Ovary (tissue), 9 donors: Measurements from ENCODE around the gene AIPL1. TPM values are rescaled to one million over a fixed set of nuclear protein-coding genes. Genes with fewer than 3 reads are reported as not detected.

Experiments
- DNase-seq, 5 donors: peaks; one replicate each; pipeline ENCODE4 v3.0.0-alpha.2; 2019 to 2020
- H3K27ac ChIP-seq, 2 donors: fragments of 200-600 bp; one replicate each; pipeline versions ENCODE4 v1.5.1 to v1.8.0; 2019 to 2022
- H3K27me3 ChIP-seq: fragments of 200-600 bp; one replicate; pipeline ENCODE4 v1.8.0; 2022
- H3K36me3 ChIP-seq: fragments of 200-600 bp; sonication (generic); one replicate; pipeline ENCODE4 v1.5.1; 2019
- H3K4me1 ChIP-seq: one replicate; pipeline ENCODE4 v1.8.1; 2013; ENCODE audit warnings: mild to moderate bottlenecking, moderate library complexity; ENCODE audit not compliant: insufficient read depth
- H3K4me3 ChIP-seq: fragments of 200-600 bp; sonication (generic); one replicate; pipeline ENCODE4 v1.5.1; 2017
- H3K9me3 ChIP-seq, 2 donors: fragments of 200-600 bp in 1 of 2; sonication (generic) in 1 of 2; one replicate each; pipeline versions ENCODE4 v1.5.1 to v1.8.1; 2013 to 2019; ENCODE audit warnings: mild to moderate bottlenecking in 1 of 2, moderate library complexity in 1 of 2
- EP300 ChIP-seq: sonication (generic); formaldehyde crosslinking; IDR thresholded peaks from one replicate; pipeline ENCODE4 v1.6.1; 2017; ENCODE audit warnings: antibody characterized with exemption
- POLR2A ChIP-seq: fragments of 450-650 bp; IDR thresholded peaks from one replicate; pipeline ENCODE4 v1.6.1; 2017; ENCODE audit warnings: antibody characterized with exemption, mild to moderate bottlenecking, moderate library complexity
- whole genome bisulfite sequencing, 3 donors: extraction: QIAGEN DNeasy Blood & Tissue Kit in 1 of 3; methylation state at CpG; one replicate each; pipeline versions ENCODE4 v1.1.5 to v1.1.7; 2013 to 2017; 5-methylcytosine and 5-hydroxymethylcytosine counted together
- intact Hi-C, 4 donors: fragments of 100-400 bp; cut with DNase I; formaldehyde crosslinking; loops; one replicate each; pipeline versions ENCODE4 v1.11.0 to v1.15.1; 2022 to 2023
- polyA plus RNA-seq, 2 donors: library from polyadenylated mRNA; stranded (reverse); fragments of 200-250 nt in 1 of 2; fragments of 350-450 nt in 1 of 2; fragmentation: Illumina TruSeq in 1 of 2; extraction: RNeasy Lipid Tissue Mini Kit (QIAGEN cat#74804) in 1 of 2; gene quantifications; one replicate each; pipeline ENCODE4 v1.2.3, GENCODE V29; 2013 to 2014
- total RNA-seq, 7 donors: library from RNA; depleted of rRNA in 2 of 7; stranded (reverse); fragments of >200 nt in 2 of 7; fragmentation: NEBNext Ultra II Directional in 3 of 7; extraction: Animal tissue kit (Norgen Biotek cat#: 25700) in 3 of 7; gene quantifications; one replicate each; pipeline versions ENCODE4 v1.1.0 to v1.2.4, GENCODE V29; 2016 to 2023
- TF ChIP-seq, protein P1 (sequence below), 3 donors: fragments of 450-650 bp in 2 of 3; fragments of 200-600 bp in 1 of 3; IDR thresholded peaks; one replicate each; pipeline versions ENCODE4 v1.5.1 to v1.8.0; 2016 to 2022; ENCODE audit warnings: antibody characterized with exemption in 3 of 3, mild to moderate bottlenecking in 1 of 3
- donor health status: DM: no; HTN: no; CAD: no; lungs with moderate emphysema.
- donor health status: DM: no; HTN: no; CAD: no.
- donor health status: Bipolar disorder and iron deficiency.
- donor health status: DM: yes; HTN: yes; CAD: no.
- donor health status: DM: no; HTN: no; CAD: no.
- donor health status: DM: yes; HTN: yes; CAD: no.

AIPL1 gene
- total and polyA plus RNA-seq, 9 donors: not detected

DNA sequence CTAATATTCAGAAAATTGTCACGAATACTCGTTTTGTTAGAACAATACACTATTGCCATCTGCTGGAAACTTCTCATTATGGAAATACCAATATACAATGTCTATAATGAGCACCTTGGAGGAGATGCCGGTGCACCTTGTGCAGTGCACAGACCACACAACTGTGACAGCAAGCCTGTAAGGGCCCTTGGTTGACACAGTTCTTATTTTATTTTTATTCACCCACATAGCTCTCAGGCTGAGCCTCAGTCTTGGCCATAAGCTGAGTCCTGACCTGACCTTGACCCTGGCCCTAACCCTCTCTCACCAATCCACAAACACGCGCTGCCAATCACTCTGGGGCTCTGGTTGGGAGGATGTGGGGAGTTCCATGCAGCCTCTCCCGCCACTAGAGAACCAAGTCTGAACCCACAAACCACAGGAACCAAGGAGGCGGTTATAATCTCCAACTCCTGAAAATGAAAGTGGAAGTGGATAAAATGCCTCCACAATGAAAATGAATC, 7.6 kb downstream of the AIPL1 start:
- no peak for DNase-seq
- WGBS, 3 donors: 44 to 60% (median 55%) methylated on average over 7 of the region's 7 CpGs
- intact Hi-C loops: no loop called here
- TF ChIP-seq, protein P1, sequence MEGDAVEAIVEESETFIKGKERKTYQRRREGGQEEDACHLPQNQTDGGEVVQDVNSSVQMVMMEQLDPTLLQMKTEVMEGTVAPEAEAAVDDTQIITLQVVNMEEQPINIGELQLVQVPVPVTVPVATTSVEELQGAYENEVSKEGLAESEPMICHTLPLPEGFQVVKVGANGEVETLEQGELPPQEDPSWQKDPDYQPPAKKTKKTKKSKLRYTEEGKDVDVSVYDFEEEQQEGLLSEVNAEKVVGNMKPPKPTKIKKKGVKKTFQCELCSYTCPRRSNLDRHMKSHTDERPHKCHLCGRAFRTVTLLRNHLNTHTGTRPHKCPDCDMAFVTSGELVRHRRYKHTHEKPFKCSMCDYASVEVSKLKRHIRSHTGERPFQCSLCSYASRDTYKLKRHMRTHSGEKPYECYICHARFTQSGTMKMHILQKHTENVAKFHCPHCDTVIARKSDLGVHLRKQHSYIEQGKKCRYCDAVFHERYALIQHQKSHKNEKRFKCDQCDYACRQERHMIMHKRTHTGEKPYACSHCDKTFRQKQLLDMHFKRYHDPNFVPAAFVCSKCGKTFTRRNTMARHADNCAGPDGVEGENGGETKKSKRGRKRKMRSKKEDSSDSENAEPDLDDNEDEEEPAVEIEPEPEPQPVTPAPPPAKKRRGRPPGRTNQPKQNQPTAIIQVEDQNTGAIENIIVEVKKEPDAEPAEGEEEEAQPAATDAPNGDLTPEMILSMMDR (IDR thresholded peaks at IDR 0.05): no peak
- TF ChIP-seq POLR2A (no peak), EP300 (no peak)
- Histone ChIP-seq H3K27ac (no peak overlapping the region), H3K27me3 (no peaks in the 10 kb centered on the region), H3K9me3 (no peaks in the 10 kb centered on the region), H3K4me1 (no peaks in the 10 kb centered on the region), H3K4me3 (no peak overlapping the region), H3K36me3 (no peaks in the 10 kb centered on the region)

DNA sequence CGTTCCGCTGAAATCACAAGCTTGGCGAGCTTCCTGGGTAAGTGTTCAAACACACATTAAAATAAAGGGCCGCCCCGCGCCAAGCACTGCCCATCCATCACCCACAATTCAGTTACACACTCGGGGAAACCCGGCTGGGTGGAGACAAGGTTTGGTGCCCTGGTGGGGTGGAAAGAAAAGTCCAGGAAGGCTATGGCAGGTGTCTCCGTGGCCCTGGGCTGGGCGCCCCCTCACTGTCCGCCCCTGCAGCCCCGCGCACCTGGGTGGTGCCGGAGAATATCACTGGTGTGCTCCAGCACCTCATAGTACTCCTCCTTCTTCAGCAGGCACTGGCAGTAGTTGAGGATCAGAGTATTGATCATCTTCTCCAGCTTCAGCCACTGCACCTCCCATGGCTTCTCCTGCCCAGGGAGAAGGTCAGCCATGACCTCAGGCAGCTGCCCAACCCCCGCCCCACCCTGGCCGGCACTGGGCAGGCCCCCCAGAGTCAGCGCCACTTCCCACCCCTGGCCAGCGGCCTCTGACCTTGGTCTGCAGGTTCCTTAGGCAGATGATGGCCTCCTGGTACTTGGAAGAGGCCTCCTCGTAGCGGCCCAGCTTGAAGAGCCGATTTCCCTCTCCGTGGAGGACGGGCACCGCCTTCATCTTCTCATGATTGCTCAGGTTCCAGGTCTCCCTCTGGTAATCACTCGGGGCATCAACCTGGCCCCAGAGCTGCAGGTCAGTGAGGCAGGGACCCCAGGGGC, 8.4 kb downstream of the AIPL1 start:
- no peak overlapping the region for H3K4me3 ChIP-seq
- H3K9me3 ChIP-seq: no peaks in the 10 kb centered on the region
- no peaks in the 10 kb centered on the region for H3K36me3 ChIP-seq
- no peak overlapping the region for H3K27ac ChIP-seq
- no peaks in the 10 kb centered on the region for H3K4me1 ChIP-seq
- intact Hi-C loops: no loop called here
- TF ChIP-seq POLR2A (no peak), EP300 (no peak)
- TF ChIP-seq, protein P1 (IDR thresholded peaks at IDR 0.05): no peak
- no peaks in the 10 kb centered on the region for H3K27me3 ChIP-seq
- no peak for DNase-seq
- 89 to 92% (median 90%) methylated on average over 21 to 25 of the region's 25 CpGs for WGBS, 3 donors

DNA sequence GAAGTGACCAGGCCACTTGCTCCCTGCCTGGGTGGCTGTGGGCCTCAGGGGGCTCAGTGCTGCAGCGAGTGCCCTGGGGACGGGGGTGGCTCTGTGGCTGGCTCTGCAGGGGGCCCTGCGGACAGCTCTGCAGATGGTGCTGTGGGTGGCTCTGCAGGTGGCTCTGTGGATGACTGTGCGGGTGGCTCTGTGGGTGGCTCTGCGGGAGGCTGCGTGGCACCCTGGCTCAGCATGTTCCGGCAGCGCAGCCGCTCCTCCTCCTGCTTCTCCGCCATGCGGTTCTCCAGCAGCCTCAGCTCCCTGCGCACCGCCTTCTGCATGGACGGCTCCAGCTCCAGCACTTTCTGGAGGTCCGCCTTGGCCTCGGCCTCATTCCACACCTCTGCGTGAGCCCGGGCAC, 9.5 kb downstream of the AIPL1 start:
- intact Hi-C loops: no loop called here
- WGBS, 3 donors: 84 to 92% (median 86%) methylated on average over 18 of the region's 18 CpGs
- no peak for DNase-seq
- Histone ChIP-seq H3K36me3 (no peaks in the 10 kb centered on the region), H3K9me3 (no peaks in the 10 kb centered on the region), H3K27me3 (no peaks in the 10 kb centered on the region), H3K4me1 (no peaks in the 10 kb centered on the region), H3K4me3 (no peak overlapping the region), H3K27ac (no peak overlapping the region)
- TF ChIP-seq POLR2A (no peak), EP300 (no peak)
- TF ChIP-seq, protein P1 (IDR thresholded peaks at IDR 0.05): no peak

DNA sequence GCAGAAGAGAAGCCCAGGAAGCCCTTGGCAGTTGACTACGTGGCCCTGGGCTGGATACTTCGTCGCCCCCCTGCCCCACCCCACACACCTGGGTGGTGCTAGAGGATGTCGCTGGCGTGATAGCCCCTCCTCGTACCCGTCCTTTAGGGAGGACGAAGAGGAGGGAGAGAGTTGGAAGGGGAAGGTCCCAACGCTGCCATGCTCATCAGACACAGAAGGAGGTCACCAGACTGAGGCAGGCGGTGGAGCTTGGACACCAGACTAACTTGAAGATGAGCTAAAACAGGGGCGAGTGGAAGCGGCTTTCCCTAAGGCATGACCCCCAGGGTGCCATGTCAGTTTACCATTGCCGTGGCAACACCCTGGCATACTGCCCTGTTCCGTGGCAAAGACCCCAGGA, 11.0 kb downstream of the AIPL1 start:
- H3K4me1 ChIP-seq: no peaks in the 10 kb centered on the region
- no peak overlapping the region for H3K4me3 ChIP-seq
- H3K9me3 ChIP-seq: no peaks in the 10 kb centered on the region
- H3K36me3 ChIP-seq: no peaks in the 10 kb centered on the region
- DNase-seq: no peak
- 69 to 75% (median 70%) methylated on average over 14 of the region's 14 CpGs for WGBS, 3 donors
- H3K27ac ChIP-seq: no peak overlapping the region
- intact Hi-C loops: loop anchor here in 3 of 4 donors (5.0 kb wide), 2 partner anchors 832 to 837 kb away; no protein-coding TSS in a partner anchor
- TF ChIP-seq EP300: no peak
- TF ChIP-seq, protein P1 (IDR thresholded peaks at IDR 0.05): no peak
- no peak for TF ChIP-seq POLR2A
- H3K27me3 ChIP-seq: no peaks in the 10 kb centered on the region
